Left kidney (tissue), 2 donors: ENCODE data around the gene FTSJ3. TPM values are rescaled to one million over a fixed set of nuclear protein-coding genes. Genes with fewer than 3 reads are reported as not detected.
"Not testable (repeated sequence)": the region's sequence is repeated elsewhere in the genome, so short reads cannot be mapped to it uniquely, and the experiment has no call there.

Experiments
- DNase-seq: peaks from one replicate; pipeline ENCODE4 v3.0.0-alpha.2; 2013
- polyA plus RNA-seq: library from polyadenylated mRNA; unstranded; fragments of 120-200 nt; gene quantifications from one replicate; pipeline ENCODE4 v1.2.1, GENCODE V29; 2013; ENCODE audit not compliant: insufficient read length

FTSJ3 gene
- polyA plus RNA-seq, 1 donor = 68.1 TPM

DNA sequence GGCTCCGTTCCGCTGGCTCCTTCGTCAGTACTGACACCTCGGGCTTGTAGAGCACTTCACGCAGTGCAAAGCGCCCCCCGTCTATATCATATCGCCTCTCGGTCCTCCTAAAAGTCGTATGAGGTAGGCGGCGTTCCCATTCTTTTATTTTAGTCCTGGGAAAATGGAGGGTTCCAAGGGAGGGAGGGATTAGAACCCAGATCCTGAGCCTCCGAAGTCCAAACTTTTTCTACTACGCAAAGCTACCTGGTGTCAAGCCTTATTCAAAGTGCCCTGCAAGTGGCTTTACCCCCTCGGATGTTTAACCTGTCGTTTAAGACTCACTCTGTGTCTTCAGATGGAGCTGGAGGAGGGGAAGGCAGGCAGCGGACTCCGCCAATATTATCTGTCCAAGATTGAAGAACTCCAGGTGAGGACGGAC, 348 bp upstream of the FTSJ3 start:
- DNase-seq = no peak

DNA sequence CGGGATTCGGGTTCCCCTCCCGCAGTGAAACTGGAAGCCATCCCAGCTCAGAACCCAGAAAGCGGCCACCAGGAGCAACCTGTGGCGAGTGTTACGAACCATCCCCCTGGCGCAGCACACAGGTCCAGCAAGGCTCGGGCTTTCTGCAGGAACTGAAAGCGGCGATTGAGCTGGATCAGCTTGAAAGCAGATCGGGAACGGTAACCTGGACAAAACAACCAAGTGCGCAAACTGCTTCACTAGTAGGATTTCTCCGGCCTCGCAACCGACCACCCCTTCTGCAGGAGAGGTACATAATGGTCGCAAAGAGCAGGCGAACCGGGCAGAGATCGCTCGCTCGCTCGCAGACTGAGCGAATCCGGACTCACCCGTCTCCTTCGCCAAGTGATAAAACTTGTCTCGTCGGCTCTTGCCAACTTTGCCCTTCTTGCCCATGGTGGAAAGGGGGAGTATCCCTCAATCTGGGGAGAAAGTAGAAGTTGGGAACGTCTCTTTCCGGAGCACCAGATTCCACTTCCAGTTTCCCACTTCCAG, 928 bp downstream of the FTSJ3 start:
- no peak for DNase-seq

DNA sequence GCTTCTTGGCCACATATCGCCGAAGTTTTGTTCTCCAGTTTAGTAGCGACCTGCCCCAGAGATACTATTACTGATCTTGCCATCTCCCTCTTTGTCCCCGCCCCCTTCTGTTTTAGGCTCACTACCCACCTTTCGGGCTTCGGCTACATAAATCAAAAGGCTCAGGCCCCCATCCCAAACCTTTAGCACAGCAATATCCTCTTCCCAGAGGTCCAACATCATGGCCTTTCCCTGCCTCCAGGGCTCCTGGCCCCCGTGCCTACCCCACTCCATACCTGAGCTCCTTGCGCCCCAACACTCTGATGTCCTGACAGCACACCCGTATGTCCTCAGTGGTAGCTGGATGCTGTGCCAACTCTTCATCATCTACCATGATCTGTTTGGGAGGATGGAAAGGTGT, 3.1 kb downstream of the FTSJ3 start:
- no peak for DNase-seq

DNA sequence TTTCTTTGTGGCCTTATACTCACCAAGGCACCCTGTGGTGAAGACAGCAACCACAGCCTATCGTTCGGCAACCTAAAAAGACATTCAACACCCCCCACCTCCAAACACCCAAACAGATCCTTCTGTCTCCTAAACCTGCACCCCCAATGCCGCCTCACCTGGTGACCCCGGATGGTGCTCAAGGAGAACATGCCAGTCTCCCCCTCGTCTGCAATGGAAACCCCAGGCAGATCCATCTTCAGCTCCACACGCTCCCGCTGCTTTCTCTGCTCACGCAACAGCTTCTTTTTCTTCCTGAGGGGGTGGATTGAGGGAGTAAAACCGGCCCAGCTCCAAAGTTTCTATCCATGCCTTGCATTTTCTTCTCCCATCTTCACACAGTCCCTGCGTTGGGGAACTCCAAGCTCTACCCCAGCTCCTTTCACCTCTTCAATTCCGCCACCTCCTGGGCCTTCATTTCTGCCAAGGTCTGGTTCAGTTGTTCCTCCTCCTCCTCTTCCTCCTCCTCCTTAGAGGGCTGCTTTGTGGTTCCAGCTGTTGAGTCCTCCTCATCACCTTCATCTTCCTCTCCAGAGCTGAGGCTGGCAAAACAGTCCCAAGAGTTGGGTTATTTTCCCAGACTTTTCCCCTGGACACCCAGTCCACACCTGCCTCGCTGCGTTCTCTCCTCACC, 3.7 kb downstream of the FTSJ3 start:
- DNase-seq = no peak

DNA sequence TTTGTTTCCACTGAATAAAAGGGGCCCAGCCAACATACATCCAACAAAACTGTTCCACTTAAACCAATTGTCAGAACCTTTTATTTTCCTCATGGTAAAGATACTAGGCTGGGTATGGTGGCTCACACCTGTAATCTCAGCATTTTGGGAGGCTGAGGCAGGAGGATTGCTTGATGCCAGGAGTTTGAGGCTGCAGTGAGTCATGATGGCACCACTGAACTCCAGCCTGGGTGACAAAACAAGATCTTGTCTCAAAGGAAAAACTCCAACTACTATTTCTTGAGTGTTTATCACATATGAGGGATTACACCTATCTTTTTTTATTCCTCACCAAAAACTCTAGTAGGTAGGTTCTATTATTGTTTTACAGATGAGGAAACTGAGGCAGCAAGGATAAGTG, 4.9 kb downstream of the FTSJ3 start:
- DNase-seq = no peak

DNA sequence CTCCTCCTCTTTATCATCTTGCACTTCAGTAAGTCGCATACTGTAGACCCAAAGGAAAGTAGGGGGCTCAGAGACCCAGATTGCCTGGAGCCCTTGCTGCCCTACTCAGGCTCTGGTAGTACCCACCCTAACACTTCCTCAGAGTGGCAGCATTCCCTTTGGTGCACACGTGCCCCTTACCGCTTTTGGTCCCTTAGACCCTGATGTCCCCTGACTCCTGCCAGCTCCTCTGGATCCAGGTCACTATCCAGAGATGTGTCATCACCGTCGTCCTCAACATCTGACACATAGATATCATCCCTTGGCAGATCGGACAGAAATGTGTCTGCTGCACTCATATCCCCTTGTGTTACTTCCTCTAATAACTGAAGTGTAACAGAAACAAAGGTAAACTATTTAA, 5.7 kb downstream of the FTSJ3 start:
- DNase-seq = no peak

DNA sequence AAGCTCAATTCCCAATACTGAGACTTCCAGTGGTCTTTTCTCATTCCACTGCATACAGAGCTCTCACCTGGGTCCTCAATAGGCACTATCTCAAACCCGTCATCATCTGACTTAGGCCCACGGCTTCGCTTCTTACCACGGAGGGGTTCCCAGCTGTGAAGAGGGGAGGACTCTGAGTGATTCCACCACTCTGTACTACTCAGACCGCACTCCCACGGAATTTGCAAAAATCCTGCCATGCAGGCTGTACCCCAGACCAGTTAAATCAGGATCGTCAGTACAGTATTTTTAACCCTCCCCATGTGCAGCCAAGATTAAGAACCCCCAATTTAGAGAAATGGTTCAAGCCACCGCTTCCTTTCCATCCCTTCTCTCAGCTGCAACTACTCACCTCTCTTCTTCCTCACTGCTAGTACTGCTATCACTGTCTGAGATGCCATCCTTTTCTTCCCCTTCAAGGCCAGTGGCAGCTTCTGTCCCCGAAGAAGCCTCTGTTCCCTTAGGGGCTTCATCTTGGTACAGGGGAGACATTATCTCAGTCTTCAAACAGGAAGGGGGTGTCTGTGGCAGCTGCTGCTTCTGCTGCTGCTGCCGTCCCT, 6.4 kb downstream of the FTSJ3 start:
- no peak for DNase-seq

DNA sequence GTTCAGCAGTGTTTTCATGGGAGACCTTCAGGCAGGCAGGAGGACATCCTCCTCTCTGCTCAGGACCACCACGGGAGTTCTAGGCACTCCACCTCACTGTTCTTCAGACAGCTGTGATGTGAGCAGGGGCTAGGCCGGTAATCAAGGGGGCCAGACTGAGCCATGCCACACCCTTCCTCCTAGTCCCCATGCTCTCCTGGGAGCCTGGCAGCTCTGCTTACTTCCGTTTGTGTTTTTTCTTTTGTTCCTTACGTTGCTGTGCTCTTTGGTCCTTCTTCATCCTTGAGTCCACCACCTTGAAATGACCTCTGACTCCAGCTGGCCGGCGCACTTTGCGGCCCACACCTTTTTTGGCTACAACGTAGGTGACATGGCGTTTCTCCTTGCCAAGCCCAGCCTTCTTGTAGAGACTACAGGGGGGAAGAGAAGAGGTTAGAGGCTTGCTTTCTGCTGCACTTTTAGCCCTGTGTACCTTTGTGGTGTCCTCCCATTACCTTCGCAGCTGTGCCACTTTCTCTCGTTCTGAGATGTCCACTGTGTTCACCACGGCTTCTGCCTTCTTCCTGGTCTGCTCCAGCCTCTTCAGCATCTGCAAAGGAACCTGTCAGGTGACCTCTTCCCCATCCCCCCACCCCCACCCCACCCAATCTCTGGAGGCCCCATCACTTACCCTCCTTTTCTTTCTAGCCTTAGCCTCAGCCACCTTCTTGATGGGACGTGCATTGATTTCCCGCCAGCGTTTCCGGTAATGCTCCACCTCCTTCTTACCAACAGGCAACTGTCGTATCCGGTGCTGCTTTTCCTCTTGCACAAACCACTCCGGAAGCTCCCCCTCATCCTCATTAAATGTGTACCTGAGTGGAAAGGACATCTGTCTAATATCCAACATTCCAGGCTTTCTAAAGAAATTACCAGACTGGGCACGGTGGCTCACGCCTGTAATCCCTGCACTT, 7.6 kb downstream of the FTSJ3 start:
- DNase-seq = no peak

DNA sequence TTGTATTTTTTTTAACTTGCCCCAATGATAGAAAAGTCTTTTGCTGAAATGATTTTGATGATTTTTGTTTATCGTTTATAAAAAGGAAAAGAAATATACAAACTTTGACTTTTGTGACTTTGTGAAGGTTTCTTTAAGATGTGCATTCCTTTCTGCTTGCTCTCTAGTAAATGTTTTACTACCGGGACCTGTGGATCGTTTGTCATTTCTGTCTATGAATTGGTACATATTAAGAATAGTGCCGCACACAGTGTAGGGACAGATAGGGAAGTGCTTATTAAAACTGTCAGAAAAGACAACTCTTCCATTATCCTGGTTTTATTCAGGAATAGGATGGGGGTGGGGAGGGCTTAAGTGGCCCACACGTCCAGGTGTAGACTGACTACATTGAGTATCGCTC, 8.3 kb downstream of the FTSJ3 start:
- no peak for DNase-seq

DNA sequence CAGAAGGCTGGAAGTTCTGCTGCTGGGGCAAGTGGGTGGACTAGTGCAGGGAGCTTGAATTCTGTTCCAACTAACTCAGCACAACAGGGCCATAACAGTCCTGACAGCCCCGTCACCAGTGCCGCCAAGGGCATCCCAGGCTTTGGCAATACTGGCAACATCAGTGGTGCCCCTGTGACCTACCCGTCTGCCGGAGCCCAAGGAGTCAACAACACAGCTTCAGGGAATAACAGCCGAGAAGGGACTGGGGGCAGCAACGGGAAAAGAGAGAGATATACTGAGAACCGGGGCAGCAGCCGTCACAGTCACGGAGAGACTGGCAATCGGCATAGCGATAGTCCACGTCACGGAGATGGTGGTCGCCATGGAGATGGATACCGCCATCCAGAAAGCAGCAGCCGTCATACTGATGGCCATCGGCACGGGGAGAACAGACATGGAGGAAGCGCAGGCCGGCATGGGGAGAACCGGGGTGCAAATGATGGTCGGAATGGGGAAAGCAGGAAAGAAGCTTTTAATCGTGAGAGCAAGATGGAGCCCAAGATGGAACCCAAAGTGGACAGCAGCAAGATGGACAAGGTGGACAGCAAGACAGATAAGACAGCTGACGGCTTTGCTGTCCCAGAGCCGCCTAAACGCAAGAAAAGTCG, 9.6 kb downstream of the FTSJ3 start:
- no peak for DNase-seq

DNA sequence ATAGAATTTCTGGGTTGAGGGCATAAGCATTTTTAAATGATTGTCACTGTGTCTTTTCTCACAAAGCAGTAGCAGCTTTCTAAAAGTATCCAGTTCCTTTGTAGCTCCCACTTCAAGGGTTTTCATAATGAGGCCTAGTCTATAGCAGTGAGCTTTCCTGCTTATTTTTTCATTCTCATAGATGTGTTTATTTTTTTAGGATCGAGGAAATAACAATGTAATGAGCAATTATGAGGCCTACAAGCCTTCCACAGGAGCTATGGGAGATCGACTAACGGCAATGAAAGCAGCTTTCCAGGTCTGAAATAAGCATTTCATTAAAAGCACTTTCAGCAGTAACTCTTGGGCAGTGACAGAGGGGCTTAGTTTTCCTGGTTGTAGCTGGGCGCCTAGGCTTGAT, 10.8 kb downstream of the FTSJ3 start:
- DNase-seq = no peak

DNA sequence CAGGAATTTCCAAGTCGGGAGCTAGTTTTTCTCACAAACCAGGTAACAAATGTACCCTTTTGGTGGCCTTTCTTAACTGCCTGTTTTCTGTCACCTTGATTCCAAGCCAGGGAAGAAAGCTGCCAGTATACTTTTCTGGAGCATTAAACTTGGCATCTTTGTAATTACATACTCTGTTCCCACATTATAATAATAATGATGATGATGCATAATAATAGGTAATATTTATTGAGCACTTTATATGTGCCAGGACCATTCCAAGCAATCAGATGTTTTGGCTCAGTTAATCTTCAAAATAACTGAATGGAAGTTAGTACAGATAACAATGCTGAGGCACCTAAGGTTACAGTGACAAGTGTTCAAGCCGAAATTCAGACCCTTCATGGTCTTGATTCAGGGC, 11.3 kb downstream of the FTSJ3 start:
- no peak for DNase-seq

DNA sequence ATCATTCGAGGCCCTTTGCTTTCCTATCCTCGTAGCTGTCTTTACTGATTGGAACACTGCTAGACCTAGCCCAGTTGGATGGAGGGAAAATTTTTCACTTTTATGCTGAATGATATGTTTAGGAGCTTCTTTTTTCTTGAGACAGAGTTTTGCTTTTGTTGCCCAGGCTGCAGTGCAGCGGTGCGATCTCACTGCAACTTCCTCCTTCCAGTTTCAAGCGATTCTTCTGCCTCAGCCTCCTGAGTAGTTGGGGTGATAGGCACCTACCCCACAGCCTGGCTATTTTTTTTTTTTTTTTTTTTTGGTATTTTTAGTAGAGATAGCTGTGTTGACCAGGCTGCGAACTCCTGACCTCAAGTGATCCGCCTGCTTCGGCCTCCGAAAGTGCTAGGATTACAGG, 17.5 kb downstream of the FTSJ3 start:
- DNase-seq = no peak

DNA sequence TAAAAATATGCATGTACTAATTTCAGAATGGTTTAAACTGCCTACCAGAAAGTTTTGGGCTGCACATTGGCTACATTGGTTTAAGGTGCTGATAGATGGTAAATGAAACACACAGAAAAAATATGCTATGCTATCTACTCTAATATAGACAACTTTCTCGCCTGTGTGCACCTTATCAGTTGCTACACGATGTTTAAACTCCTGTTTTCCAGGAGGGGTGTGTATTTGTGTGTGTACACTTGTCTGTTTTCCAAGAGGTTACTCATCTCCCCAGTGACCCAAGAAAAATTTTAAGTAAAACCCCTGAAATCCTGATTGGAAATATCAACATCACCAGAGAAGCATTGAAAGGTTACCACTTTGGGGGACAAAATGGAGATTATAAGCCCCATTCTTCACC, 21.9 kb downstream of the FTSJ3 start:
- DNase-seq = no peak

DNA sequence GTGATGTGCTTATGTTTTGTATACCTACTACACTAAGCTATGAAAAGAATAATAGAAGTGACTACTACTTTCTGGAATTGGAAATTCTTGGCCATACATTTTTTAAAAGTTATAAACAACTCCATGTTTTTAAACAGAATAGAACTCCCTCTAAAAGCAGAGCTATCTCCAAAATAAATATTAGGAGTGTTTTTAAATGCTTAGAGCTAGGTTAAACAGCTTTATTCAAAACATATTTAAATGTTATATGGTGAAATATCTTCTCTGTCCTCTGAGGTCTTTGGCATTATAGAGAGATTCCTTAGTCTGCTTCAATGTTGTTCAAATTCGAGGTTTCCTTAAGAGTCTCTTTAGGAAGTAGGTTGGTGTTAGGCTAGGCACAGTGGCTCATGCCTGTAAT, 23.1 kb downstream of the FTSJ3 start:
- no peak for DNase-seq

DNA sequence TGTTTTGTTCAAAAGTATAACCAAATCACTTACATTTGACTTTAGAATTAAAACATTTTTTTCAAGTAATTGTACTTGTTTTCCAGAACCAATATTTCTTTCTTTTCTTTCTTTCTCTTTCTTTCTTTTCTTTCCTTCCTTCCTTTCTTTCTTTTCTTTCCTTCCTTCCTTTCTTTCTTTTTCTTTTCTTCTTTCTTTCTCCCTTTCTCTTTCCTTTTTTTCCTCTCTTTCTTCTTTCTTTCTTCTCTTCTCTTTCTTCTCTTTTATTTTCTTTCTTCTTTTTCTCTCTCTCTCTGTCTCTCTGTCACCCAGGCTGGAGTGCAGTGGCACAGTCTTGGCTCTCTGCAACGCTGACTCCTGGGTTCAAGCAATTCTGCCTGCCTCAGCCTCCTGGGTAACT, 26.7 kb downstream of the FTSJ3 start:
- DNase-seq = no peak

DNA sequence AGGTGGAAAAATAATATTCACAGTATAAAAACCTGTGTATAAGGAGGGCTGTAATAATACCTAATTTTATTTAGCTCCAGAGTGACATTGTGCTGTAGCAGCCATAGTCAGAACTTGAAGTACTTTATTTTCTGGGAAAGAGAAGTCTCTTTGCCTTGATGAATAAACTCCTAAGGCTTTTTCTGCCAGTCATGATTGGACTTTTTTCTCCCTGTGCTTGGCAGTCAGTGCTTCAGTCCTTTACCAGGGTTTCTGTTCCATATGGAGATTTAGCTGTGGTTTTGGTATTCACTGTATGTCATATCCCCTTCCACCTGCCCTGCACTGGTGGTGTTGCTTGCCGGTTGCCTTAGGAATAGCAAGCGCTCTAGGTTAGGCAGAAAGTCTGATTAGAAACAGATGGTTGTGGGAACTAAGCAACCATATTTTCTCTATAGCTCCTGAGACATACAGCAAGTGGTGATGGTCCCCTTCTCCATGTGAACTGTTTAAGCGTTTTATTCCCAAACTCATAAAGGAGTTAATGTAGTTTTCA, 28.8 kb downstream of the FTSJ3 start:
- DNase-seq = no peak

DNA sequence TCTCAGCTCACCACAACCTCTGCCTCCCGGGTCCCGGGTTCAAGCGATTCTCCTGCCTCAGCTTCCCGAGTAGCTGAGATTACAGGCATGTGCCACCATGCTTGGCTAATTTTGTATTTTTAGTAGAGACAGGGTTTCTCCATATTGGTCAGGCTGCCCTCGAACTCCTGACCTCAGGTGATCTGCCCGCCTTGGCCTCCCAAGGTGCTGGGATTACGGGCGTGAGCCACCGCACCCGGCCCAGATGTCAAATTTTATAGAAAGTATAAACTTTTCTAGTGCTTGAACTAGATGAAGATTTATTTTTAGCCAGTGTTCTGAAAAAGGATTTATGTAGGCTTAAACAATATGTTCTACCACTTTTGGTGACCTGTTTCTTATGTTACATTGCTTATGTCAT, 31.1 kb downstream of the FTSJ3 start:
- DNase-seq = not testable (repeated sequence)

DNA sequence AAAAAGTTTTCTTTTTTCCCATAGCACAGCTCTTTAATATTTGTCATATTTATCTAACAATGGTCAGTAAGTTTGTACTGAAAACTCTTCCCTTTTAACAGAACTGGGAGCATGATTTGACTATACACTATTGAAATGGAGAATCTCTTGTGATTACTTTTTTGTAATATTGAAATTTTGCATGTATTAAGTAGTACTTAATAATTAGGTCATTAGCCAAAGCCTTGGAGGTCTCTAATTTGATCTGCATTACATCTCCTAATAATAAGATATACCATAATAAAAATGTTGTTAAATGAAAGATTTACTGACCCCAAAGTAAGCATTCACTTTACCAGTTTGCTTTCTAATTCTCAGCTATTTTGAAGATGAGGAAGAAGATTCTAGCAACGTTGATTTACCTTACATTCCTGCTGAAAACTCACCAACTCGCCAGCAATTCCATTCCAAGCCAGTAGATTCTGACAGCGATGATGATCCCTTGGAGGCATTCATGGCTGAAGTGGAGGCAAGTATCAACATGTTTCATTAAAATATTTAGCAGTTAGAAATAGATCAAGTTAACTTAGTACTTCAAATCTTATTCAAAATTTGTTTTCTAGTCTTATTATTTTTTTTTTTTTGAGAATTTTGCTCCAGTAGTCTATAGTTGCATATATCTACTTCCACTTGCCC, 35.3 kb downstream of the FTSJ3 start:
- DNase-seq = no peak

DNA sequence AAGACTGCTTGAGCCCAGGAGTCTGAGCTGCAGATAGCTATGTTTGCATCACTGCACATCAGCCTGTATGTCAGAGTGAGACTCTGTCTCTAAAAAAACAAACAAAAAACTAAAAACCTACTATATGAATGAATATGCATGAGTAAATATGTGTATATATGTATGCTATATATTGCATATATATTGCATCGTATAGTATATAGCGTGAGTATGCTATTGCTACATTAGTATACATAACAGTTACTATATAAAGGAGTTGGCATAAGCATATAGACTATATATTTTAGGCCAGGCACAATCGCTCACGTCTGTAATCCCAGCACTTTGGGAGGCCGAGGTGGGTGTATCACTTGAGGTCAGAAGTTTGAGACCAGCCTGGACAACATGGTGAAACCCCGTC, 37.4 kb downstream of the FTSJ3 start:
- no peak for DNase-seq

DNA sequence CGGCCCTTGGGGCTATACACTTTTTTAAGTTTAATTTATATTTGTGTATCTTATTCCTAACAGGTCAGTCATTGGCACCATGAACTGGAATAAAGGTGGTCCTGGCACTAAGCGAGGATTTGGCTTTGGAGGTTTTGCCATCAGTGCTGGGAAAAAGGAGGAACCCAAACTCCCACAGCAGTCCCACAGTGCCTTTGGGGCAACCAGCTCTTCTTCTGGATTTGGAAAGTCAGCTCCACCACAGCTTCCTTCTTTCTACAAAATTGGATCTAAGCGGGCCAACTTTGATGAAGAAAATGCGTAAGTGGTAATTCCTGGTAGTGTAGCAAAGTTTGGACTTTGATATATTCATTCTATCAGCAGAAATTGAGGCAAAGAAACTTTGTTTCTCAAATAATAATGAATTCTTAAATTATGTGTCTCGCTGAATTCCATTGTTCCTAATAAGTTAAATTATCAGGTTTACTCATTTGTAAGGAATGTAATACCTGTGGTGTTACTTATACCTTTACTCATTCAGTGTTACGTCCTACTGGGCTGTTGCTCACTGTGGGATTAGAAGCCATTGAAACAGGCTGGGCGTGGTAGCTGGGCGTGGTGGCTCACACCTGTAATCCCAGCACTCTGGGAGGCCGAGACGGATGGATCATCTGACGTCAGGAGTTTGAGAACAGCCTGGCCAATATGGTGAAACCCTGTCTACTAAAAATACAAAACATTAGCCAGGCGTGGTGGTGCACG, 40.3 kb downstream of the FTSJ3 start:
- DNase-seq = no peak
